GM12878 (cell line): Measurements from ENCODE around the gene COL18A1. TPM values are rescaled to one million over a fixed set of nuclear protein-coding genes. Genes with fewer than 3 reads are reported as not detected.
"Not testable (repeated sequence)": the region's sequence is repeated elsewhere in the genome, so short reads cannot be mapped to it uniquely, and the experiment has no call there.

Experiments used
- ATAC-seq: fragments of 200-7000 bp; cut with Tn5 transposase; 3 replicates; pipeline ENCODE4 v1.9.1; 2020; ENCODE audit warnings: mild to moderate bottlenecking, moderate library complexity
- BruUV-seq: library from RNA; stranded (reverse); fragments of 400-500 nt; replicated peaks from 2 replicates; lab custom pipeline; 2021; lab: Mats Ljungman, UMichigan
- CTCF ChIA-PET: fragments of 300-600 bp; sonication (Branson Sonifier 250); formaldehyde crosslinking; extraction: SDS; loops from one replicate; lab custom pipeline; 2021; ENCODE audit warnings: inconsistent platforms; lab: Yijun Ruan, JAX
- POLR2A ChIA-PET: fragments of 350-600 bp; formaldehyde crosslinking; extraction: SDS; loops from one replicate; lab custom pipeline; 2021; ENCODE audit warnings: inconsistent platforms; lab: Charles Lee
- RAD21 ChIA-PET: fragments of 300-600 bp; sonication (Branson Sonifier 250); formaldehyde crosslinking; loops from one replicate; lab custom pipeline; 2023; ENCODE audit warnings: antibody characterized with exemption; ENCODE audit not compliant: unreplicated experiment; lab: Charles Lee
- SMC1A ChIA-PET: fragments of 300-600 bp; sonication (Branson Sonifier 250); formaldehyde crosslinking; loops from one replicate; lab custom pipeline; 2023; ENCODE audit not compliant: unreplicated experiment, uncharacterized antibody; lab: Charles Lee
- DNase-seq: peaks from one replicate; pipeline ENCODE4 v3.0.0-alpha.2; 2011; ENCODE audit warnings: low read depth, low spot score
- FAIRE-seq: peaks from 3 replicates; lab custom pipeline; 2011; peaks lifted over from hg19 to GRCh38; lab: Jason Lieb, UNC
- H2AFZ ChIP-seq: 2 replicates; pipeline ENCODE4 v1.6.0; 2011; ENCODE audit warnings: low read depth, low read length, control low read depth; ENCODE audit not compliant: control insufficient read depth
- H3K27ac ChIP-seq: 2 replicates; pipeline ENCODE4 v1.5.1; 2011; ENCODE audit warnings: control low read depth; ENCODE audit not compliant: control insufficient read depth, insufficient read depth
- H3K27me3 ChIP-seq, 2 experiments: replicated peaks in 1 of 2; 2 replicates each; pipeline versions ENCODE4 v1.6.0 to v1.6.1; 2011; ENCODE audit warnings: low read length in 1 of 2; ENCODE audit not compliant: control insufficient read depth in 2 of 2, insufficient read depth in 2 of 2
- H3K36me3 ChIP-seq, 2 experiments: 2 replicates each; pipeline ENCODE4 v1.5.1; 2011; ENCODE audit warnings: low read length in 1 of 2; ENCODE audit not compliant: control insufficient read depth in 2 of 2, insufficient read depth in 2 of 2
- H3K4me1 ChIP-seq: 2 replicates; pipeline ENCODE4 v1.6.1; 2011; ENCODE audit warnings: mild to moderate bottlenecking, low read length, moderate library complexity, mixed read lengths; ENCODE audit not compliant: control insufficient read depth, insufficient read depth
- H3K4me2 ChIP-seq: 2 replicates; pipeline ENCODE4 v1.6.0; 2011; ENCODE audit warnings: control low read depth; ENCODE audit not compliant: control insufficient read depth, insufficient read depth
- H3K4me3 ChIP-seq: fragments of 200-600 bp; sonication (generic); 2 replicates; pipeline ENCODE4 v1.5.1; 2016
- H3K79me2 ChIP-seq: 2 replicates; pipeline ENCODE4 v1.6.0; 2011; ENCODE audit warnings: low read length; ENCODE audit not compliant: control insufficient read depth, insufficient read depth
- H3K9ac ChIP-seq: 2 replicates; pipeline ENCODE4 v1.8.0; 2011; ENCODE audit warnings: low read length, control low read depth, mixed read lengths; ENCODE audit not compliant: control insufficient read depth, insufficient read depth
- H3K9me3 ChIP-seq: replicated peaks from 3 replicates; pipeline ENCODE4 v1.5.1; 2011; ENCODE audit warnings: mild to moderate bottlenecking, low read length; ENCODE audit not compliant: control insufficient read depth, insufficient read depth
- H4K20me1 ChIP-seq: 2 replicates; pipeline ENCODE4 v1.6.0; 2011; ENCODE audit not compliant: control insufficient read depth, insufficient read depth
- HCFC1 ChIP-seq: fragments of 150-350 bp; IDR thresholded peaks from 2 replicates; pipeline ENCODE4 v1.6.1; 2014; ENCODE audit warnings: low read length
- IKZF1 ChIP-seq: fragments of 450-650 bp; conservative IDR thresholded peaks from 2 replicates; pipeline ENCODE4 v1.6.1; 2017; ENCODE audit warnings: antibody characterized with exemption, mild to moderate bottlenecking
- KAT2A ChIP-seq: conservative IDR thresholded peaks from 2 replicates; pipeline ENCODE4 v1.6.1; 2011; ENCODE audit warnings: low read depth, low read length; ENCODE audit not compliant: control insufficient read depth
- SREBF2 ChIP-seq: IDR thresholded peaks from 2 replicates; pipeline ENCODE4 v1.6.1; 2012; ENCODE audit warnings: mild to moderate bottlenecking, low read length
- SUPT20H ChIP-seq: IDR thresholded peaks from 2 replicates; pipeline ENCODE4 v1.6.1; 2011; ENCODE audit warnings: low read depth, mild to moderate bottlenecking, low read length, moderate library complexity, borderline replicate concordance; ENCODE audit not compliant: control insufficient read depth
- WGBS: methylation state at CpG from one replicate; pipeline ENCODE4 v1.1.6; 2016; ENCODE audit warnings: low lambda C conversion rate; ENCODE audit not compliant: insufficient replicate concordance, insufficient coverage; ENCODE audit errors: missing lambda C conversion rate; 5-methylcytosine and 5-hydroxymethylcytosine counted together
- in situ Hi-C: fragments of 300-500 bp; cut with MboI; formaldehyde crosslinking; loops from 9 replicates; pipeline ENCODE4 v1.14.3; 2018; ENCODE audit warnings: mixed read lengths
- intact Hi-C: fragments of 100-400 bp; cut with micrococcal nuclease; formaldehyde crosslinking; loops from one replicate; pipeline ENCODE4 v1.14.2; 2022; ENCODE audit not compliant: unreplicated experiment
- polyA plus RNA-seq, 11 experiments: library from polyadenylated mRNA; depleted of rRNA in 4 of 11; unstranded in 6 of 11; stranded (reverse) in 5 of 11; fragments of >200 nt; fragmentation: Nextera tagmentation in 4 of 11; fragmentation: Illumina TruSeq in 1 of 11; extraction: Ambion mirVana in 4 of 11; extraction: Trizol in 1 of 11; gene quantifications; 1 replicate in 1 of 11; 2 replicates in 10 of 11; pipeline versions ENCODE4 v1.2.1 to v1.2.3, GENCODE V29; 2011 to 2016; ENCODE audit warnings: inconsistent platforms in 2 of 11, missing spikeins in 2 of 11, low read depth in 1 of 11
- total RNA-seq, 4 experiments: library from RNA; depleted of rRNA in 3 of 4; stranded (reverse); fragments of >200 nt in 3 of 4; fragmentation: Illumina TruSeq in 1 of 4; extraction: Trizol in 1 of 4; gene quantifications; 2 replicates each; pipeline versions ENCODE4 v1.2.1 to v1.2.3, GENCODE V29; 2013 to 2021
- TF ChIP-seq, protein P1 (sequence below): fragments of 450-650 bp; IDR thresholded peaks from 2 replicates; pipeline ENCODE4 v1.6.1; 2017; ENCODE audit warnings: mild to moderate bottlenecking
- TF ChIP-seq, protein P2 (sequence below): IDR thresholded peaks from 2 replicates; pipeline ENCODE4 v1.6.1; 2012; ENCODE audit warnings: improper control_type of control experiment, low read depth, low read length; ENCODE audit not compliant: insufficient replicate concordance

The COL18A1 gene
- total and polyA plus RNA-seq, 10 of the 15 experiments (the other 5 are each of a cell fraction or from before 2014, with no cell fraction given), result under 0.01 to 0.49 (median 0.09) TPM; not detected in 3

DNA sequence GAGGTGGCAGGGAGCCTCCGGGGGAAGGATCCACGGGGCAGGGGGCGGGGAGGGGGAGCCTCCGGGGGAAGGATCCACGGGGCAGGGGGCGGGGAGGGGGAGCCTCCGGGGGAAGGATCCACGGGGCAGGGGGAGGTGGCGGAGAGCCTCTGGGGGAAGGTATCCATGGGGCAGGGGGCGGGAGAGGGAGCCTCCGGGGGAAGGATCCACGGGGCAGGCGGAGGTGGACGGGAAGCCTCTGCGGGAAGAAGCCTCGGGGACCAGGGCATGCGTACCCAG lies 126.1 kb downstream of the COL18A1 start:
- SMC1A ChIA-PET, H3K4me2 ChIP-seq, ATAC-seq, H2AFZ ChIP-seq, intact Hi-C loops, H3K9me3 ChIP-seq, in situ Hi-C loops, H3K27me3 ChIP-seq, DNase-seq, BruUV-seq, H3K27ac ChIP-seq, RAD21 ChIA-PET, CTCF ChIA-PET, H3K79me2 ChIP-seq, FAIRE-seq, H3K4me3 ChIP-seq, H3K9ac ChIP-seq, H4K20me1 ChIP-seq, H3K4me1 ChIP-seq, POLR2A ChIA-PET: not testable (repeated sequence)
- WGBS, result 100% methylated on average over 1 of the region's 17 CpGs
- H3K36me3 ChIP-seq, result peaks cover 3 to 40% of the 10 kb centered on the region in 2 experiments

DNA sequence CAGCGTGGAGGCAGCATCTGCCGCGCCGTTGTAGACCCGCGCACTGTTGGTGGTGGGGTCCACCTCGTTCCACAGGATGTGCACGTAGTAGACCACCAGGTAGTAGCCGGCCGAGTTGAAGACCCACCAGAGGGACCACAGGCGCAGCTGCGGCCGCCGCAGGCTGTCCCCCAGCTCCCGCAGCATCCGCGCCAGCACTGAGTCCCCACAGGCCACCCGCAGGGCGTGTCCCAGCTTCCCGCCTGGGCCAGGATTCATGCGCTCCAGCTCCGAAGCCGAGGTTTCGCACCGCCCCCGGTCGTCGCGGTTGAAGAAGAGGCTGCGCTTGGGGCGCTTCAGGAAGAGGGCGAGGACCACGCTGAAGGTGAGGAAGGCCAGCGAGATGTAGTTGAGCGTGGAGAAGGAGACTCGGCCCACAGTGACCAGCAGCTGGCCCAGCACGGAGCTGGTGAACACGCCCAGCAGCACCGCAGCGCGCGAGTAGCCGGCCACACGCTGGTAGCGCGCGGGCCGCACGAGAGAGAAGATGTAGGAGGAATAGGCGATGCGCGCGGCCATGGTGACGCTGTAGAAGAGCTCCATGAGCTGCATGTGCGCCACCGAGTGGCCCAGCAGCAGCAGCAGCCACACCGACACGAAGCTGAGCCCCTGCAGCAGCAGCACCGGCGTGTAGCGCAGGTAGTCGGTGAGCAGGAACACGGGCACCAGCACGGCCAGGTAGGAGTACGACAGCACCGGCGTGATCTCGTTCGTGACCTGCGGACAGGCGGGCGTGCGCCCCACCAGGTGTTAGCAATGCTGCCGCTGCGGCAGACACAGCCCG lies 126.6 kb downstream of the COL18A1 start:
- ChIA-PET RAD21 (no interaction called here), SMC1A (no interaction called here), CTCF (interaction anchor here (0.6 kb wide), 1 partner anchor 44 kb away, joined by 3 read pairs; no protein-coding TSS in a partner anchor), POLR2A (no interaction called here)
- no peak overlapping the region for H3K27ac ChIP-seq
- H3K36me3 ChIP-seq, result peaks cover 3 to 40% of the 10 kb centered on the region in 2 experiments
- no peaks in the 10 kb centered on the region for H4K20me1 ChIP-seq
- H3K9ac ChIP-seq, result no peak overlapping the region
- no TSS peak for BruUV-seq
- FAIRE-seq (no peak), ATAC-seq (no peak), DNase-seq (no peak)
- no peaks in the 10 kb centered on the region for H3K4me1 ChIP-seq
- WGBS, result 98% methylated on average over 70 of the region's 76 CpGs
- no peak overlapping the region for H3K4me3 ChIP-seq
- in situ Hi-C loops (no loop called here), intact Hi-C loops (no loop called here)
- no peak overlapping the region for H3K4me2 ChIP-seq
- no peaks in the 10 kb centered on the region for H3K27me3 ChIP-seq
- no peaks in the 10 kb centered on the region; the same call in 1 of the 2 replicates for H3K79me2 ChIP-seq
- H3K9me3 ChIP-seq, result no peaks in the 10 kb centered on the region
- no peak overlapping the region for H2AFZ ChIP-seq
- TF ChIP-seq IKZF1 (no peak), SREBF2 (no peak), KAT2A (no peak), SUPT20H (no peak), HCFC1 (no peak)
- TF ChIP-seq, protein P1, sequence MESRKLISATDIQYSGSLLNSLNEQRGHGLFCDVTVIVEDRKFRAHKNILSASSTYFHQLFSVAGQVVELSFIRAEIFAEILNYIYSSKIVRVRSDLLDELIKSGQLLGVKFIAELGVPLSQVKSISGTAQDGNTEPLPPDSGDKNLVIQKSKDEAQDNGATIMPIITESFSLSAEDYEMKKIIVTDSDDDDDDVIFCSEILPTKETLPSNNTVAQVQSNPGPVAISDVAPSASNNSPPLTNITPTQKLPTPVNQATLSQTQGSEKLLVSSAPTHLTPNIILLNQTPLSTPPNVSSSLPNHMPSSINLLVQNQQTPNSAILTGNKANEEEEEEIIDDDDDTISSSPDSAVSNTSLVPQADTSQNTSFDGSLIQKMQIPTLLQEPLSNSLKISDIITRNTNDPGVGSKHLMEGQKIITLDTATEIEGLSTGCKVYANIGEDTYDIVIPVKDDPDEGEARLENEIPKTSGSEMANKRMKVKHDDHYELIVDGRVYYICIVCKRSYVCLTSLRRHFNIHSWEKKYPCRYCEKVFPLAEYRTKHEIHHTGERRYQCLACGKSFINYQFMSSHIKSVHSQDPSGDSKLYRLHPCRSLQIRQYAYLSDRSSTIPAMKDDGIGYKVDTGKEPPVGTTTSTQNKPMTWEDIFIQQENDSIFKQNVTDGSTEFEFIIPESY, result no peak
- TF ChIP-seq, protein P2, sequence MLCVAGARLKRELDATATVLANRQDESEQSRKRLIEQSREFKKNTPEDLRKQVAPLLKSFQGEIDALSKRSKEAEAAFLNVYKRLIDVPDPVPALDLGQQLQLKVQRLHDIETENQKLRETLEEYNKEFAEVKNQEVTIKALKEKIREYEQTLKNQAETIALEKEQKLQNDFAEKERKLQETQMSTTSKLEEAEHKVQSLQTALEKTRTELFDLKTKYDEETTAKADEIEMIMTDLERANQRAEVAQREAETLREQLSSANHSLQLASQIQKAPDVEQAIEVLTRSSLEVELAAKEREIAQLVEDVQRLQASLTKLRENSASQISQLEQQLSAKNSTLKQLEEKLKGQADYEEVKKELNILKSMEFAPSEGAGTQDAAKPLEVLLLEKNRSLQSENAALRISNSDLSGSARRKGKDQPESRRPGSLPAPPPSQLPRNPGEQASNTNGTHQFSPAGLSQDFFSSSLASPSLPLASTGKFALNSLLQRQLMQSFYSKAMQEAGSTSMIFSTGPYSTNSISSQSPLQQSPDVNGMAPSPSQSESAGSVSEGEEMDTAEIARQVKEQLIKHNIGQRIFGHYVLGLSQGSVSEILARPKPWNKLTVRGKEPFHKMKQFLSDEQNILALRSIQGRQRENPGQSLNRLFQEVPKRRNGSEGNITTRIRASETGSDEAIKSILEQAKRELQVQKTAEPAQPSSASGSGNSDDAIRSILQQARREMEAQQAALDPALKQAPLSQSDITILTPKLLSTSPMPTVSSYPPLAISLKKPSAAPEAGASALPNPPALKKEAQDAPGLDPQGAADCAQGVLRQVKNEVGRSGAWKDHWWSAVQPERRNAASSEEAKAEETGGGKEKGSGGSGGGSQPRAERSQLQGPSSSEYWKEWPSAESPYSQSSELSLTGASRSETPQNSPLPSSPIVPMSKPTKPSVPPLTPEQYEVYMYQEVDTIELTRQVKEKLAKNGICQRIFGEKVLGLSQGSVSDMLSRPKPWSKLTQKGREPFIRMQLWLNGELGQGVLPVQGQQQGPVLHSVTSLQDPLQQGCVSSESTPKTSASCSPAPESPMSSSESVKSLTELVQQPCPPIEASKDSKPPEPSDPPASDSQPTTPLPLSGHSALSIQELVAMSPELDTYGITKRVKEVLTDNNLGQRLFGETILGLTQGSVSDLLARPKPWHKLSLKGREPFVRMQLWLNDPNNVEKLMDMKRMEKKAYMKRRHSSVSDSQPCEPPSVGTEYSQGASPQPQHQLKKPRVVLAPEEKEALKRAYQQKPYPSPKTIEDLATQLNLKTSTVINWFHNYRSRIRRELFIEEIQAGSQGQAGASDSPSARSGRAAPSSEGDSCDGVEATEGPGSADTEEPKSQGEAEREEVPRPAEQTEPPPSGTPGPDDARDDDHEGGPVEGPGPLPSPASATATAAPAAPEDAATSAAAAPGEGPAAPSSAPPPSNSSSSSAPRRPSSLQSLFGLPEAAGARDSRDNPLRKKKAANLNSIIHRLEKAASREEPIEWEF, result no peak
